H1 (cell line): ENCODE measurements around the gene KIF11. TPM values are rescaled to one million over a fixed set of nuclear protein-coding genes. Genes with fewer than 3 reads are reported as not detected.

Experiments used
- ASH2L ChIP-seq: fragments of 200-600, 300-600 bp; sonication (generic); IDR thresholded peaks from one replicate; pipeline ENCODE4 v1.7.1; 2017; ENCODE audit warnings: low read length
- FOSL1 ChIP-seq: IDR thresholded peaks from 2 replicates; pipeline ENCODE4 v1.6.1; 2011; ENCODE audit warnings: mild to moderate bottlenecking, low read depth, low read length, moderate library complexity; ENCODE audit not compliant: insufficient read depth
- GTF2F1 ChIP-seq: IDR thresholded peaks from 2 replicates; pipeline ENCODE4 v1.6.1; 2012; ENCODE audit warnings: low read depth, low read length, improper control_type of control experiment, borderline replicate concordance
- SP2 ChIP-seq: IDR thresholded peaks from 2 replicates; pipeline ENCODE4 v1.6.1; 2012; ENCODE audit warnings: mild to moderate bottlenecking, low read length, inconsistent platforms
- TAF1 ChIP-seq: IDR thresholded peaks from 2 replicates; pipeline ENCODE4 v1.6.1; 2011; ENCODE audit warnings: mild to moderate bottlenecking, low read depth, low read length
- polyA plus RNA-seq, 7 experiments: library from polyadenylated mRNA; depleted of rRNA in 3 of 7; stranded (reverse) in 5 of 7; unstranded in 2 of 7; fragments of >200 nt in 5 of 7; fragments of 200-250 nt in 2 of 7; gene quantifications; 1 replicate in 5 of 7; 2 replicates in 1 of 7; 4 replicates in 1 of 7; pipeline versions ENCODE4 v1.2.1 to v1.2.3, GENCODE V29; 2011 to 2013; ENCODE audit warnings: missing spikeins in 2 of 7, mixed read lengths in 2 of 7
- total RNA-seq: library from RNA; stranded (reverse); fragmentation: NEBNext Ultra II Directional; extraction: Animal tissue kit (Norgen Biotek cat#: 25700); gene quantifications from 2 replicates; pipeline ENCODE4 v1.2.1, GENCODE V29; 2021

KIF11 gene
- total and polyA plus RNA-seq, 2 of the 8 experiments (the other 6 are each of a cell fraction or from before 2014, with no cell fraction given): 11.1 to 59.2 TPM

- TF ChIP-seq FOSL1 (no peak), GTF2F1 (no peak), TAF1 (no peak), SP2 (no peak), ASH2L (no peak)
Observed at GRCh38 chr10:92691591-92692079, 98.7 kb downstream of the KIF11 start (continued).
